HL-60/S4 treated with retinoic acid at 250 ng/mL for 4 days and 3 days (cell line): ENCODE data around the gene ID4.

Experiments
- in situ Hi-C: fragments of 300-500 bp; cut with MboI; formaldehyde crosslinking; loops from 2 replicates; pipeline ENCODE4 v1.7.0; 2022; ENCODE audit warnings: low sequenced_read_pairs

ID4 gene

DNA sequence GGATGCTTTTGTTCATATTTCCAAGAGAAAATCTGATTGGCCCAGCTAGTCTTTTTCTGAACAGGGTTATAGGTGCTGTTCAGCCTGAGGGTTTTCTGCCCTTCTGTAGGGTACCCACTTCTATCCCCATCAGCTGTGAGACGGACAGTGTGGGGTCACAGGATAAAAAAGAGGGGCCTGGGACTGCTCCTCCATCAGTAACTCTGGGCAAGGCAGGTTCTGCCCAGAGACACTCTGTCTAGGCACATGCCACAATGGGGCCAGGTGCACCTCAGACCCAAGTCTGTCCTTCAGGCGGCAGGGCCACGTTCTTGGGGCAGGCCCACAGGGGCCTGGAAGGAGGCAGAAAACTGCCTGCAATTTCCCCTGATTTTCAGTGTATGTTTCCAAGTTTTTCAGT, 20.0 kb downstream of the ID4 start:
- in situ Hi-C loops, result no loop called here

GRCh38 chr6:19857703-19858102, 20.5 kb downstream of the ID4 start:
- in situ Hi-C loops, result no loop called here

DNA sequence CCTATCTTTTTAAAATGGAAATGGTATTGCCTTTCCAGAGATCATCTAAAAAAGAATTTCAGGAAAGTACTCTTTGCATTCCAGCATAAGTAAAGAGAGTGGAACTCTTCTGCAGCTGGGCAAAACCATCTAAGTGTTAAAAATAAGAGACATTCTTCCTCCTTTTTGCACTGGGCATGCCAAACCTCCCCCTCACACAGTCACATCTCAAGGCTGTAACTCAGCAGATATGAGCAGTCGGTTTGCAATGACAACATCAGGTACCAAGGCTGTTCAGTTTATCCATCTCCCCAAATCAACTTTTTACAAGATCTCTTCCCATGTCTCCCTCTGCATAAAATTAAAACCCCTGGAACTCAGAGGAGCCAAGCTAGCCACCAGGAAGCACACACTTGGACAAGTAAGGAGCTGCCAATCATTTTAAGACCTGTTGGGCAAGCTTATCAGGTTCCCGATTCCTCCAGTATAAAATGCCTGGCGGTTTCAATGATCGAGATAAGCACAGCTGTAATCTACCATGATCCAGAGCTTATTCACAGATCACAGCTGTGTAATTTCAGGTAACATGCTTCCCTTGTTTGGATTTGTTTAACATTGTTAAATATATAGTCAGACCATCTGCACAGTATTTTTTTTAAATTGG, 23.2 kb downstream of the ID4 start:
- in situ Hi-C loops, result no loop called here

DNA sequence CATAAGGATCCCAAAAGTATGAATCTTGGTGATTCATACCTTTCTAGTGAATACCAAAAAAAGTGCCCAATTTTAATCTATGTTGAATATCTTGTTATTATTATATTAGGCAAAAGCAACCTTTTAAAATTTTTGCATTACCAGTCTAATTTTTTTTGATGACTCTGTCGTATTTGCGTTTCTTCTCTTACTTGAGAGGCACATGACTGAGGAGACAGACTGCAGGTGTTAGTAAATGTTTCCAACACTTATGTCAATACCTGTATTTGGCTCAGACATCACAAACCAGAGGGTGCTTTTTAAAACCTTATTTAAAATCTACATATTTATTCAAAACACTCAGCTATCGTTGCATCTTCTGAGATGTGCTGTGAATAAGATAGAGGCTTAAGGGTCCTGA, 27.1 kb downstream of the ID4 start:
- in situ Hi-C loops, result no loop called here

GRCh38 chr6:19865178-19865577, 28.0 kb downstream of the ID4 start:
- in situ Hi-C loops, result no loop called here

DNA sequence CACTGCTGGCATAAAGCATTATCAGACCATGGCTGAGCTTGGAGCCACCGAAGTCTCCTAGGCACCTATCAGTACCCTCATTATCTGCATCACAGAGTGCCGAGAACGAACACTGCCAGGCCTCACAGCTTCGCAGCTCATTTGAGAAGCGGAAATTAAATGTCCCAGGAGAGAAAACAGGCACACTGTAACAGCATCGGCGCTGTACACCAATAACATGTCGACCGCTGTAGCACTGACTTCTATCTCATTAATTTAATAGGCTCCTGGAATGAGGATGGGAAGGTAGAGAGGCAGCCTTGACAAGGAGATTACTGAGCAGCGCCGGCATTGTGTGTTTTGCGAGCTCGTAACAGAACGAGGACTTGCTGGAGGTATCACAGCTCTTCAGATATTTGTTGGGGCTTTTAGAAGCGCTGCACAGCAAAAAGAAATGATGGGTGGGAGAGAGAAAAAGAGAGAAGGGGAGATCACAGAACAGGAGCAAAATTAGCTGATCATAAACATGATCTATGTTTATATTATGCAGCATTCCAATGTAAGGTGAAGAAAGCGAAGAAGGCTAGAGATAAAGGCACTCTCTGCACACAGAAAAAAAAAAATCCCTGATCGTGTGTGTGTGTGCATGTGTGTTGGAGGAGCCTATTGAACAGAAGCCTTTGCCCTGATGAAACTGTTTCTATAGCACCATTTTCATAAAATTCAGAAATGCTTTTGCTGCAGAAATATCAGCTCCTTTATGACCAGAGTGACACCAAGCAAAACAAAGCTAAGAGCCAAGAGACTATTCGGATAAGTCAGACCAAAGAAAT, 29.2 kb downstream of the ID4 start:
- in situ Hi-C loops, result no loop called here

GRCh38 chr6:19866985-19867627, 29.9 kb downstream of the ID4 start:
- in situ Hi-C loops, result no loop called here

- in situ Hi-C loops, result no loop called here
Measured at GRCh38 chr6:19869464-19869863, 32.3 kb downstream of the ID4 start.

GRCh38 chr6:19870322-19870721, 33.2 kb downstream of the ID4 start:
- in situ Hi-C loops, result no loop called here

DNA sequence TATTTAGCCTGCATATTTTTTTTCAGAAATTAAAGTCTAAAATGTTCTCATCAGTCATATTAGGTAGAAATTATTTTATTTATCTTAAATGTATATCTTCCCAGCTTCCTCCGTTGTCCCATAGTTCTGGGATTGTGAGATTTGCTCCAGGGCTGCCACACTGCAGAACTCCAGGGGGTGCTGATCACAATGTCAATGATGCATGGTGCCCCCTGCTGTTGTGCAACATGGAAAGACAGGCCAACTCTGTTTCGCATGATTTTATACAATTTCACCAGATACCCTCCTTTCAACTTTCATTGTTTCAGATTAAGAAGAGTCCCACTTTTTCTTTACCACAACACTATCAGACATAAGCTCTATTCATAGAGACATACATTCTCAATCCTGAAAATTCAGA, 35.9 kb downstream of the ID4 start:
- in situ Hi-C loops, result no loop called here

DNA sequence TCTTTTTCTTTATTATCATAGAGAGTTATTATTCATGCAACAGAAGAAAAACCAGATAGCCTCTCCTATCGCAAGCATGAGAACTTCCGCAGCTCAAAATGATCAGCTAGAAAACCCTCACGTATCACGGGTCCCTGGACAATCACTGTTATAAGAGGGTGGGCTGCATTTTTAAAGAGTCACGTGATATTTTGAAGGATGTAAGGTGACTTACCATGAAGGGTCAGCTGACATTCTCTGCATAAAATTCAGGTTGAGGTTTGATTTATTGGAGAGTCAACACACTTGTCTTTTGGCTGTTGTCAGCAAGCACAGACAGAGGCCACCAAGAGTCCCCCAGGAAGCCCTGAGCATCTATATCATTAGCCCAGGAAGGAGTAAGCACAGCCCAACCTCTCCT, 39.5 kb downstream of the ID4 start:
- in situ Hi-C loops, result no loop called here

GRCh38 chr6:19879663-19880062, 42.5 kb downstream of the ID4 start:
- in situ Hi-C loops, result no loop called here

- in situ Hi-C loops, result no loop called here
Measured at GRCh38 chr6:19880066-19880465, 42.9 kb downstream of the ID4 start.

- in situ Hi-C loops, result no loop called here
Measured at GRCh38 chr6:19891451-19891850, 54.3 kb downstream of the ID4 start.
